ENCODE results near the gene MYH9. TPM values are rescaled to one million over a fixed set of nuclear protein-coding genes. Genes with fewer than 3 reads are reported as not detected.

Gene MYH9
- total and polyA plus RNA-seq, 4 donors = 170 to 1,890 (median 1,068) TPM

- intact Hi-C loops (cut with DNase I) = loop anchor here (2.0 to 5.0 kb wide), 3 partner anchors 61 to 148 kb away; no protein-coding TSS in a partner anchor
- Histone ChIP-seq H3K36me3 (ENCODE audit: control insufficient read depth in 1 of 2, insufficient read depth in 2 of 2, low read length in 1 of 2) (peaks cover 0 to 23% of the 10 kb centered on the region in 2 donors), H3K4me3 (ENCODE audit: low read length in 2 of 2) (no peak overlapping the region), H3K9me3 (ENCODE audit: control insufficient read depth, low read length) (no peaks in the 10 kb centered on the region), H3K4me1 (ENCODE audit: control insufficient read depth in 1 of 2, insufficient read depth in 2 of 2, low read length in 2 of 2) (peaks cover 2 to 3% of the 10 kb centered on the region in 2 donors), H3K27me3 (ENCODE audit: control insufficient read depth in 1 of 2, insufficient read depth in 2 of 2, low read length in 1 of 2) (no peaks in the 10 kb centered on the region), H3K27ac (ENCODE audit: low read depth in 1 of 2, low read length in 2 of 2) (peak overlapping the region; percentile 99 to 100)
- ATAC-seq (ENCODE audit: low FRiP score) (peak; percentile 75), DNase-seq (peak; percentile 90 to 93)
- WGBS, 2 donors = 7 to 8% methylated on average over 21 of the region's 21 CpGs
Observed at GRCh38 chr22:36323855-36324331, 63.9 kb downstream of the MYH9 start.

- no peaks in the 10 kb centered on the region for H3K9me3 ChIP-seq (ENCODE audit: control insufficient read depth, low read length)
- H3K27ac ChIP-seq (ENCODE audit: low read depth in 1 of 2, low read length in 2 of 2) = peak overlapping the region; percentile 99 to 100
- ATAC-seq (ENCODE audit: low FRiP score) = peak; percentile 47
- no peak overlapping the region for H3K4me3 ChIP-seq (ENCODE audit: low read length in 2 of 2)
- peaks cover 2 to 3% of the 10 kb centered on the region in 2 donors for H3K4me1 ChIP-seq (ENCODE audit: control insufficient read depth in 1 of 2, insufficient read depth in 2 of 2, low read length in 2 of 2)
- no peaks in the 10 kb centered on the region for H3K27me3 ChIP-seq (ENCODE audit: control insufficient read depth in 1 of 2, insufficient read depth in 2 of 2, low read length in 1 of 2)
- WGBS, 2 donors = 27 to 29% methylated on average over 14 of the region's 14 CpGs
- peaks cover 0 to 25% of the 10 kb centered on the region in 2 donors for H3K36me3 ChIP-seq (ENCODE audit: control insufficient read depth in 1 of 2, insufficient read depth in 2 of 2, low read length in 1 of 2)
- peak; percentile 87 to 90 for DNase-seq
- intact Hi-C loops (cut with DNase I) = loop anchor here (2.0 to 5.0 kb wide), 2 partner anchors 147 to 149 kb away; no protein-coding TSS in a partner anchor
Observed at GRCh38 chr22:36323182-36323854, 64.4 kb downstream of the MYH9 start.

- WGBS, 2 donors = 64 to 68% methylated on average over 11 of the region's 11 CpGs
- Histone ChIP-seq H3K9me3 (ENCODE audit: control insufficient read depth, low read length) (no peaks in the 10 kb centered on the region), H3K36me3 (ENCODE audit: control insufficient read depth in 1 of 2, insufficient read depth in 2 of 2, low read length in 1 of 2) (peaks cover 0 to 31% of the 10 kb centered on the region in 2 donors), H3K27ac (ENCODE audit: low read depth in 1 of 2, low read length in 2 of 2) (peak overlapping the region in 1 of 2 donors; percentile 100), H3K27me3 (ENCODE audit: control insufficient read depth in 1 of 2, insufficient read depth in 2 of 2, low read length in 1 of 2) (no peaks in the 10 kb centered on the region), H3K4me1 (ENCODE audit: control insufficient read depth in 1 of 2, insufficient read depth in 2 of 2, low read length in 2 of 2) (peaks cover 2 to 3% of the 10 kb centered on the region in 2 donors), H3K4me3 (ENCODE audit: low read length in 2 of 2) (no peak overlapping the region)
- DNase-seq (no peak), ATAC-seq (ENCODE audit: low FRiP score) (no peak)
- intact Hi-C loops (cut with DNase I) = loop anchor here (2.0 to 5.0 kb wide), 2 partner anchors 148 to 150 kb away; no protein-coding TSS in a partner anchor
Observed at GRCh38 chr22:36322602-36322915, 65.2 kb downstream of the MYH9 start.

GRCh38 chr22:36321797-36322601 is 65.8 kb downstream of the MYH9 start:
- Histone ChIP-seq H3K27ac (ENCODE audit: low read depth in 1 of 2, low read length in 2 of 2) (peak overlapping the region in 1 of 2 donors; percentile 100), H3K4me1 (ENCODE audit: control insufficient read depth in 1 of 2, insufficient read depth in 2 of 2, low read length in 2 of 2) (peaks cover 0 to 2% of the 10 kb centered on the region in 2 donors), H3K36me3 (ENCODE audit: control insufficient read depth in 1 of 2, insufficient read depth in 2 of 2, low read length in 1 of 2) (peaks cover 0 to 33% of the 10 kb centered on the region in 2 donors), H3K9me3 (ENCODE audit: control insufficient read depth, low read length) (no peaks in the 10 kb centered on the region), H3K4me3 (ENCODE audit: low read length in 2 of 2) (no peak overlapping the region), H3K27me3 (ENCODE audit: control insufficient read depth in 1 of 2, insufficient read depth in 2 of 2, low read length in 1 of 2) (no peaks in the 10 kb centered on the region)
- ATAC-seq (ENCODE audit: low FRiP score) = no peak
- intact Hi-C loops (cut with DNase I) = loop anchor here (2.0 to 5.0 kb wide), 2 partner anchors 149 to 150 kb away; no protein-coding TSS in a partner anchor
- DNase-seq = no peak
- WGBS, 2 donors = 83 to 84% methylated on average over 37 of the region's 37 CpGs

- H3K9me3 ChIP-seq (ENCODE audit: control insufficient read depth, low read length) = no peaks in the 10 kb centered on the region
- H3K36me3 ChIP-seq (ENCODE audit: control insufficient read depth in 1 of 2, insufficient read depth in 2 of 2, low read length in 1 of 2) = peaks cover 0 to 28% of the 10 kb centered on the region in 2 donors
- peak overlapping the region; percentile 14 to 48 for H3K27ac ChIP-seq (ENCODE audit: low read depth in 1 of 2, low read length in 2 of 2)
- peaks cover 0 to 2% of the 10 kb centered on the region in 2 donors for H3K4me1 ChIP-seq (ENCODE audit: control insufficient read depth in 1 of 2, insufficient read depth in 2 of 2, low read length in 2 of 2)
- intact Hi-C loops (cut with DNase I) = loop anchor here in 1 of 2 donors (5.0 kb wide), 1 partner anchor 152 kb away; no protein-coding TSS in a partner anchor
- no peak for ATAC-seq (ENCODE audit: low FRiP score)
- no peak overlapping the region for H3K4me3 ChIP-seq (ENCODE audit: low read length in 2 of 2)
- no peaks in the 10 kb centered on the region for H3K27me3 ChIP-seq (ENCODE audit: control insufficient read depth in 1 of 2, insufficient read depth in 2 of 2, low read length in 1 of 2)
- WGBS, 2 donors = 38 to 41% methylated on average over 9 of the region's 9 CpGs
- no peak for DNase-seq
Observed at GRCh38 chr22:36320553-36320952, 67.2 kb downstream of the MYH9 start.

GRCh38 chr22:36319595-36320497 is 67.9 kb downstream of the MYH9 start:
- intact Hi-C loops (cut with DNase I) = loop anchor here in 1 of 2 donors (5.0 kb wide), 1 partner anchor 152 kb away; no protein-coding TSS in a partner anchor
- Histone ChIP-seq H3K4me3 (ENCODE audit: low read length in 2 of 2) (no peak overlapping the region), H3K36me3 (ENCODE audit: control insufficient read depth in 1 of 2, insufficient read depth in 2 of 2, low read length in 1 of 2) (peaks cover 0 to 30% of the 10 kb centered on the region in 2 donors), H3K27ac (ENCODE audit: low read depth in 1 of 2, low read length in 2 of 2) (peak overlapping the region; percentile 14 to 48), H3K4me1 (ENCODE audit: control insufficient read depth in 1 of 2, insufficient read depth in 2 of 2, low read length in 2 of 2) (peaks cover 0 to 2% of the 10 kb centered on the region in 2 donors), H3K27me3 (ENCODE audit: control insufficient read depth in 1 of 2, insufficient read depth in 2 of 2, low read length in 1 of 2) (no peaks in the 10 kb centered on the region), H3K9me3 (ENCODE audit: control insufficient read depth, low read length) (no peaks in the 10 kb centered on the region)
- no peak for ATAC-seq (ENCODE audit: low FRiP score)
- no peak for DNase-seq
- 70 to 73% methylated on average over 26 of the region's 26 CpGs for WGBS, 2 donors

GRCh38 chr22:36318442-36318841 is 69.3 kb downstream of the MYH9 start:
- Histone ChIP-seq H3K9me3 (ENCODE audit: control insufficient read depth, low read length) (no peaks in the 10 kb centered on the region), H3K27ac (ENCODE audit: low read depth in 1 of 2, low read length in 2 of 2) (peak overlapping the region in 1 of 2 donors; percentile 34), H3K36me3 (ENCODE audit: control insufficient read depth in 1 of 2, insufficient read depth in 2 of 2, low read length in 1 of 2) (peaks cover 7 to 35% of the 10 kb centered on the region in 2 donors), H3K27me3 (ENCODE audit: control insufficient read depth in 1 of 2, insufficient read depth in 2 of 2, low read length in 1 of 2) (no peaks in the 10 kb centered on the region), H3K4me1 (ENCODE audit: control insufficient read depth in 1 of 2, insufficient read depth in 2 of 2, low read length in 2 of 2) (no peaks in the 10 kb centered on the region), H3K4me3 (ENCODE audit: low read length in 2 of 2) (no peak overlapping the region)
- DNase-seq (no peak), ATAC-seq (ENCODE audit: low FRiP score) (no peak)
- WGBS, 2 donors = 81 to 87% methylated on average over 12 of the region's 12 CpGs
- intact Hi-C loops (cut with DNase I) = no loop called here

Measured in aorta (tissue), 5 donors.